NCI-H1694 (cell line): ENCODE data around the gene ALB.

ENCODE experiments used
- DNase-seq: peaks from one replicate; lab custom pipeline; 2025; lab: John Stamatoyannopoulos, UW

ALB gene

DNA sequence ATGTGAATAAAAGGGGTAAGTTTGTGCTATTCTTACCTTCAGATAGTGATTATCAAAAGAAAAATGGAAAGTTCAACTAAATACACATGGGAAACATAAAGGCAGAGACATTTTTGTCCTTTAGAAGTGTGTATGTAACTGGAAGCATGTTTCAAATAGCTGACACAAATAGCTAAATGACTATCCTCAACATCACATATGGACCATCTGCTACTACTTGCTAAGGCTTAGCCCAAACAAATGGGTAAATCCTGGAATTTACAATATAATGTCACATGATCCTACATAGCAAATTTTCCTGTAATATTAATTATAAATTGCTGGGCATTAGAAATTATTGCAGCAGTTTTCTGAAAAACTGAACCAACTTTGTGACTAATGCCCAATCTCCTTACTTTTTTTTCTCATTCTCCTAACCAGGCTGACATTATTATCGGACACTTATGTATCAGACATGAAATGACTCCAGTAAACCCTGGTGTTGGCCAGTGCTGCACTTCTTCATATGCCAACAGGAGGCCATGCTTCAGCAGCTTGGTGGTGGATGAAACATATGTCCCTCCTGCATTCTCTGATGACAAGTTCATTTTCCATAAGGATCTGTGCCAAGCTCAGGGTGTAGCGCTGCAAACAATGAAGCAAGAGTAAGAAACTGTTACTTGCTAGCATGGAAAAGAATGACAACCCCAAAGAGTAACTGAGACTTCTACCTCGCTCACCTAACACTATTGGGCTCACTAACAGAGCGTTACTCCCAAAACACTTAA is 48.1 kb downstream of the ALB start:
- peak; percentile 83 for DNase-seq

- no peak for DNase-seq
Observed at GRCh38 chr4:73452953-73453700, 49.0 kb downstream of the ALB start.

GRCh38 chr4:73453701-73454005 is 49.6 kb downstream of the ALB start:
- DNase-seq, result no peak

GRCh38 chr4:73454920-73455319 is 50.8 kb downstream of the ALB start:
- no peak for DNase-seq

- no peak for DNase-seq
Observed at GRCh38 chr4:73456177-73457022, 52.3 kb downstream of the ALB start.

GRCh38 chr4:73458184-73459047 is 54.3 kb downstream of the ALB start:
- no peak for DNase-seq

DNA sequence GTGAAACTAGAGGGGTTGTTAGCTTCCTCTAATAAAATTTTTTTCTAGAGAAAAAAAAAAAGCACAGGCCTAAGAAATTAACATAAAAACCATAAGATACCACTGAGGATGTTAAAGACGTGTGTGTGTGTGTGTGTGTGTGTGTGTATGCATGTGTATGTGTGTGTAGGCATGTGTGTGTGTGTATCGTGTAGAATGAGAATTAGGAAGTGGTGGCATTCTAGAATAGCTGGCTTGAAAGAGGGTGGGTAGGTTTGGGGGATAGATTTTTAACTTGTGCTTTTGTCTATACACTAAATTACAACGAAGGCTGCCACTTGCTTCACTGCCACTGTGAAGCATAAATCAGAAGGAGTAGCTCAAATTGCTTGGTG is 54.9 kb downstream of the ALB start:
- DNase-seq, result no peak

DNA sequence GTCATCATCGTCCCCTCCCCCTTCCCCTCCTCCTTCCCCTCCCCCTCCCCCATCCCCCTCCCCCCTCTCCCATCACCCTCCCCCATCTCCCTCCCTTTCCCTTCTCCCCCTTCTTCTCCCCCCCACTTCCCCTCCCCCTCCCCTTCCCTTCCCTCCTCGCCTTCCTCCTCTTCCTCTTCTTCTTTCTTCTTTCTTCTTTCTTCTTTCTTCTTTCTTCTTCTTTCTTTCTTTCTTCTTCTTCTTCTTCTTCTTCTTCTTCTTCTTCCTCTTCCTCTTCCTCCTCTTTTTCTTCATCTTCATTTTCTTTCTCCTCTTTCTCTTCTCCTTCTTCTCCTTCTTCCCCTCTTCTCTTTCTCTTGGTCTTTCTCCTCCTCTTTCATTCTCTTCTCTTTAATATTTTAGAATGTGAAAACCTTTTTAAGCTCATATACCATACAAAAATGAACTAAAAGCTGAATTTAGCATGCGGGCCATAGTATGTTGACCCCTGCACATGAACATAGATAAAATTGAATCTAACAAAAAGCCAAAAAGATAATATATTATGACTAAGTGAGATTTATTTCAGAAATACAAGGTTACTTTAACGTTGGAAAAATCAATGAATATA is 56.9 kb downstream of the ALB start:
- DNase-seq, result no peak

GRCh38 chr4:73468170-73468569 is 64.1 kb downstream of the ALB start:
- no peak for DNase-seq

DNA sequence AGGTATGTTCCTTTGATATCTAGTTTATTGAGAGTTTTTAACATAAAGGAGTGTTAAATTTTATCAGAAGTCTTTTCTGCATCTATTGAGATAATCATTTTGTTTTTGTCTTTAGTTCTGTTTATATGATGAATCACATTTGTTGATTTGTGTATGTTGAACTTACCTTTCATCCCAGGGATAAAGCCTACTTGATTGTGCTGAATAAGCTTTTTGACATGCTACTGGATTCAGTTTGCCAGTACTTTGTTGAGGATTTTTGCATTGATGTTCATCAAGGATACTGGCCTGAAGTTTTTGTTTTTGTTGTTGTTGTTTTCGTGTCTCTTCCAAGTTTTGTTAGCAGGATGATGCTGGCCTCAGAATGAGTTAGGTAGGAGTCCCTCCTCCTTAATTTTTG is 66.6 kb downstream of the ALB start:
- no peak for DNase-seq
